ENCODE data around the gene PDIA5. TPM values are rescaled to one million over a fixed set of nuclear protein-coding genes. Genes with fewer than 3 reads are reported as not detected.

The PDIA5 gene
- total and polyA plus RNA-seq, 2 donors (not counting 1 experiment from before 2014, with no cell fraction given), result 2.6 to 3.8 TPM

- ChIA-PET CTCF (interaction anchor here (1.1 to 3.0 kb wide), 3 partner anchors 9 to 266 kb away, joined by 3 to 15 read pairs (median 3); no protein-coding TSS in a partner anchor), POLR2A (no interaction called here)
- Histone ChIP-seq H3K4me1 (ENCODE audit: control insufficient read depth in 2 of 2, insufficient read depth in 2 of 2, low read length in 2 of 2) (no peaks in the 10 kb centered on the region), H3K27me3 (replicated peaks in 1 of 4; ENCODE audit: control extremely low read depth in 1 of 4, control insufficient read depth in 3 of 4, insufficient read depth in 4 of 4, low read length in 3 of 4) (peaks cover 0 to 27% (median 13%) of the 10 kb centered on the region in 4 experiments), H3K27ac (ENCODE audit: low read length in 2 of 2) (no peak overlapping the region), H2AFZ (ENCODE audit: insufficient read depth, low read depth, low read length, poor library complexity, severe bottlenecking) (no peak overlapping the region), H3K4me2 (replicated peaks; ENCODE audit: low read depth, low read length, poor library complexity, severe bottlenecking) (no peak overlapping the region), H3K79me2 (ENCODE audit: control insufficient read depth, insufficient read depth, low read length) (no peaks in the 10 kb centered on the region), H3K9ac (ENCODE audit: low read length) (no peak overlapping the region), H3K9me3 (ENCODE audit: control extremely low read depth in 1 of 3, control insufficient read depth in 2 of 3, insufficient read depth in 1 of 3, low read length in 2 of 3) (peaks cover 0 to under 1% (median 0%) of the 10 kb centered on the region in 3 donors), H3K4me3 (ENCODE audit: control extremely low read depth in 1 of 5, extremely low read depth in 1 of 5, insufficient read depth in 1 of 5, low read depth in 2 of 5, low read length in 4 of 5) (no peak overlapping the region), H3K36me3 (replicated peaks in 1 of 2; ENCODE audit: control extremely low read depth in 1 of 2, control insufficient read depth in 1 of 2, extremely low read depth in 1 of 2, insufficient read depth in 2 of 2, low read length in 1 of 2) (no peaks in the 10 kb centered on the region), H4K20me1 (ENCODE audit: control insufficient read depth, insufficient read depth, low read length, poor library complexity, severe bottlenecking) (no peaks in the 10 kb centered on the region)
- H3K27ac Mint-ChIP-seq, result no peak overlapping the region
- H3K27me3 Mint-ChIP-seq, result peaks cover 47% of the 10 kb centered on the region
- H3K4me3 Mint-ChIP-seq, result no peak overlapping the region
- no peak for DNase-seq
- H3K4me1 Mint-ChIP-seq, result peaks cover 1% of the 10 kb centered on the region
- no peak for ATAC-seq (ENCODE audit: low read depth)
- no peaks in the 10 kb centered on the region for H3K9me3 Mint-ChIP-seq (ENCODE audit: insufficient read depth)
- intact Hi-C loops (cut with micrococcal nuclease), result loop anchor here (10.0 kb wide), 1 partner anchor 244 kb away; no protein-coding TSS in a partner anchor
- no peak for TF ChIP-seq EZH2 (IDR thresholded peaks at IDR 0.05; ENCODE audit: borderline replicate concordance, insufficient read depth, low read depth, low read length, poor library complexity, severe bottlenecking)
- TF ChIP-seq, protein P1, sequence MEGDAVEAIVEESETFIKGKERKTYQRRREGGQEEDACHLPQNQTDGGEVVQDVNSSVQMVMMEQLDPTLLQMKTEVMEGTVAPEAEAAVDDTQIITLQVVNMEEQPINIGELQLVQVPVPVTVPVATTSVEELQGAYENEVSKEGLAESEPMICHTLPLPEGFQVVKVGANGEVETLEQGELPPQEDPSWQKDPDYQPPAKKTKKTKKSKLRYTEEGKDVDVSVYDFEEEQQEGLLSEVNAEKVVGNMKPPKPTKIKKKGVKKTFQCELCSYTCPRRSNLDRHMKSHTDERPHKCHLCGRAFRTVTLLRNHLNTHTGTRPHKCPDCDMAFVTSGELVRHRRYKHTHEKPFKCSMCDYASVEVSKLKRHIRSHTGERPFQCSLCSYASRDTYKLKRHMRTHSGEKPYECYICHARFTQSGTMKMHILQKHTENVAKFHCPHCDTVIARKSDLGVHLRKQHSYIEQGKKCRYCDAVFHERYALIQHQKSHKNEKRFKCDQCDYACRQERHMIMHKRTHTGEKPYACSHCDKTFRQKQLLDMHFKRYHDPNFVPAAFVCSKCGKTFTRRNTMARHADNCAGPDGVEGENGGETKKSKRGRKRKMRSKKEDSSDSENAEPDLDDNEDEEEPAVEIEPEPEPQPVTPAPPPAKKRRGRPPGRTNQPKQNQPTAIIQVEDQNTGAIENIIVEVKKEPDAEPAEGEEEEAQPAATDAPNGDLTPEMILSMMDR (IDR thresholded peaks at IDR 0.05), result no peak
- no CpG with 5 or more reads among the region's 3 CpGs for WGBS (ENCODE audit: insufficient coverage)
Observed at GRCh38 chr3:123020709-123021108, 46.1 kb upstream of the PDIA5 start.

DNA sequence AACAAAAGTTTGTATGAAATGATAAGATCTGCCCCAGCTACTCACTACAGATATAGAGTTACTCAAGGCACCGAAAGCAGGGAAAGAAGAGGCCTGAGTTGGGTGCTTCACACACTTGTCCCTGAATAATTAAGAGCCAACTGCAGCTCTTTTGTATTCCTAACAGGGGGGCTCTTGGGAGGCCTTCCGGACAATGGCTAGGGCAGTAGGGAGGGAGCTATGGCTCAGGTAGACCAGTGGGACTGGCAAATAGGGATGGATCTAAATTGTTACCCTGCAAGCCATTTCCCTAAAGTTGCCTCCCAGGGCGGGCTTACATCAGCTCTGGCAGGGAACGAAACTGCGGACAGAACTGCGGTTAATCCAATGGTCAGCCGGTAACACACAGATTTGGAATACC, 45.4 kb upstream of the PDIA5 start:
- TF ChIP-seq EZH2 (IDR thresholded peaks at IDR 0.05; ENCODE audit: borderline replicate concordance, insufficient read depth, low read depth, low read length, poor library complexity, severe bottlenecking), result no peak
- TF ChIP-seq, protein P1 (IDR thresholded peaks at IDR 0.05), result no peak
- H3K79me2 ChIP-seq (ENCODE audit: control insufficient read depth, insufficient read depth, low read length), result no peaks in the 10 kb centered on the region
- H3K4me1 Mint-ChIP-seq, result peaks cover 6% of the 10 kb centered on the region
- H3K36me3 ChIP-seq (replicated peaks in 1 of 2; ENCODE audit: control extremely low read depth in 1 of 2, control insufficient read depth in 1 of 2, extremely low read depth in 1 of 2, insufficient read depth in 2 of 2, low read length in 1 of 2), result no peaks in the 10 kb centered on the region
- no peak overlapping the region for H2AFZ ChIP-seq (ENCODE audit: insufficient read depth, low read depth, low read length, poor library complexity, severe bottlenecking)
- DNase-seq (no peak), ATAC-seq (ENCODE audit: low read depth) (no peak)
- H3K9me3 ChIP-seq (ENCODE audit: control extremely low read depth in 1 of 3, control insufficient read depth in 2 of 3, insufficient read depth in 1 of 3, low read length in 2 of 3), result peaks cover 0 to 4% (median 0%) of the 10 kb centered on the region in 3 donors
- no peak overlapping the region for H3K4me3 ChIP-seq (ENCODE audit: control extremely low read depth in 1 of 5, extremely low read depth in 1 of 5, insufficient read depth in 1 of 5, low read depth in 2 of 5, low read length in 4 of 5)
- H3K27ac ChIP-seq (ENCODE audit: low read length in 2 of 2), result no peak overlapping the region
- peaks cover 52% of the 10 kb centered on the region for H3K27me3 Mint-ChIP-seq
- ChIA-PET CTCF (interaction anchor here (1.1 to 3.0 kb wide), 3 partner anchors 8 to 266 kb away, joined by 3 to 15 read pairs (median 3); no protein-coding TSS in a partner anchor), POLR2A (no interaction called here)
- 100% methylated on average over 2 of the region's 7 CpGs for WGBS (ENCODE audit: insufficient coverage)
- H3K9ac ChIP-seq (ENCODE audit: low read length), result no peak overlapping the region
- H3K27ac Mint-ChIP-seq, result no peak overlapping the region
- H3K27me3 ChIP-seq (replicated peaks in 1 of 4; ENCODE audit: control extremely low read depth in 1 of 4, control insufficient read depth in 3 of 4, insufficient read depth in 4 of 4, low read length in 3 of 4), result peaks cover 0 to 34% (median 15%) of the 10 kb centered on the region in 4 experiments
- no peaks in the 10 kb centered on the region for H4K20me1 ChIP-seq (ENCODE audit: control insufficient read depth, insufficient read depth, low read length, poor library complexity, severe bottlenecking)
- H3K4me2 ChIP-seq (replicated peaks; ENCODE audit: low read depth, low read length, poor library complexity, severe bottlenecking), result no peak overlapping the region
- no peak overlapping the region for H3K4me3 Mint-ChIP-seq
- no peaks in the 10 kb centered on the region for H3K9me3 Mint-ChIP-seq (ENCODE audit: insufficient read depth)
- intact Hi-C loops (cut with micrococcal nuclease), result loop anchor here (10.0 kb wide), 1 partner anchor 243 kb away; no protein-coding TSS in a partner anchor
- peaks cover under 1 to 5% of the 10 kb centered on the region in 2 donors for H3K4me1 ChIP-seq (ENCODE audit: control insufficient read depth in 2 of 2, insufficient read depth in 2 of 2, low read length in 2 of 2)
